Gastroesophageal sphincter (tissue), 4 donors: ENCODE results near the gene TECPR2. TPM values are rescaled to one million over a fixed set of nuclear protein-coding genes. Genes with fewer than 3 reads are reported as not detected.
"Not testable (repeated sequence)": the region's sequence is repeated elsewhere in the genome, so short reads cannot be mapped to it uniquely, and the experiment has no call there.

Experiments used
- ATAC-seq: fragments of 150-250 bp; one replicate; pipeline ENCODE4 v1.9.1; 2016; ENCODE audit warnings: mild to moderate bottlenecking, moderate library complexity
- H3K27ac ChIP-seq, 4 donors: fragments of 200-600 bp; sonication (generic) in 3 of 4; 1 replicate in 3 of 4; 2 replicates in 1 of 4; pipeline ENCODE4 v1.5.1; 2016 to 2019
- H3K27me3 ChIP-seq: fragments of 200-600 bp; sonication (generic); one replicate; pipeline ENCODE4 v1.5.1; 2019
- H3K36me3 ChIP-seq, 2 donors: fragments of 200-600 bp; sonication (generic); one replicate each; pipeline ENCODE4 v1.5.1; 2019; ENCODE audit warnings: control low read depth in 1 of 2
- H3K4me1 ChIP-seq, 3 donors: fragments of 200-600 bp; sonication (generic); 1 replicate in 2 of 3; 2 replicates in 1 of 3; pipeline ENCODE4 v1.5.1; 2016 to 2019; ENCODE audit warnings: control low read depth in 2 of 3
- H3K4me3 ChIP-seq, 2 donors: fragments of 200-600 bp; sonication (generic); one replicate each; pipeline ENCODE4 v1.5.1; 2019; ENCODE audit warnings: mild to moderate bottlenecking in 1 of 2, moderate library complexity in 1 of 2
- H3K9me3 ChIP-seq, 3 donors: fragments of 200-600 bp; sonication (generic); one replicate each; pipeline ENCODE4 v1.5.1; 2017 to 2019; ENCODE audit warnings: control low read depth in 2 of 3
- EP300 ChIP-seq: sonication (generic); formaldehyde crosslinking; IDR thresholded peaks from one replicate; pipeline ENCODE4 v1.6.1; 2017; ENCODE audit warnings: antibody characterized with exemption, mild to moderate bottlenecking
- POLR2A ChIP-seq, 2 donors: fragments of 450-650 bp; IDR thresholded peaks; one replicate each; pipeline ENCODE4 v1.6.1; 2017; ENCODE audit warnings: antibody characterized with exemption in 2 of 2, mild to moderate bottlenecking in 2 of 2, moderate library complexity in 1 of 2
- POLR2AphosphoS5 ChIP-seq: sonication (generic); formaldehyde crosslinking; IDR thresholded peaks from one replicate; pipeline ENCODE4 v1.6.1; 2017; ENCODE audit warnings: antibody characterized with exemption
- WGBS, 2 donors: methylation state at CpG; one replicate each; pipeline ENCODE4 v1.1.5; 2018; ENCODE audit warnings: low coverage in 1 of 2; 5-methylcytosine and 5-hydroxymethylcytosine counted together
- small RNA-seq, 4 donors: library from RNA; depleted of rRNA; stranded (forward); fragments of <200 nt; gene quantifications; one replicate each; pipeline ENCODE3, GENCODE V24; 2016
- total RNA-seq, 4 donors: library from RNA; depleted of rRNA; stranded (reverse); fragments of >200 nt; gene quantifications; one replicate each; pipeline ENCODE4 v1.1.0, GENCODE V29; 2016
- TF ChIP-seq, protein P1 (sequence below), 4 experiments: fragments of 200-600 bp in 2 of 4; fragments of 450-650 bp in 2 of 4; sonication (generic) in 1 of 4; IDR thresholded peaks; one replicate each; pipeline ENCODE4 v1.5.1; 2017 to 2019; ENCODE audit warnings: antibody characterized with exemption in 4 of 4, mild to moderate bottlenecking in 2 of 4, moderate library complexity in 2 of 4

The TECPR2 gene
- total RNA-seq, 4 donors from 2014 or later = 26.0 to 57.2 (median 30.5) TPM

DNA sequence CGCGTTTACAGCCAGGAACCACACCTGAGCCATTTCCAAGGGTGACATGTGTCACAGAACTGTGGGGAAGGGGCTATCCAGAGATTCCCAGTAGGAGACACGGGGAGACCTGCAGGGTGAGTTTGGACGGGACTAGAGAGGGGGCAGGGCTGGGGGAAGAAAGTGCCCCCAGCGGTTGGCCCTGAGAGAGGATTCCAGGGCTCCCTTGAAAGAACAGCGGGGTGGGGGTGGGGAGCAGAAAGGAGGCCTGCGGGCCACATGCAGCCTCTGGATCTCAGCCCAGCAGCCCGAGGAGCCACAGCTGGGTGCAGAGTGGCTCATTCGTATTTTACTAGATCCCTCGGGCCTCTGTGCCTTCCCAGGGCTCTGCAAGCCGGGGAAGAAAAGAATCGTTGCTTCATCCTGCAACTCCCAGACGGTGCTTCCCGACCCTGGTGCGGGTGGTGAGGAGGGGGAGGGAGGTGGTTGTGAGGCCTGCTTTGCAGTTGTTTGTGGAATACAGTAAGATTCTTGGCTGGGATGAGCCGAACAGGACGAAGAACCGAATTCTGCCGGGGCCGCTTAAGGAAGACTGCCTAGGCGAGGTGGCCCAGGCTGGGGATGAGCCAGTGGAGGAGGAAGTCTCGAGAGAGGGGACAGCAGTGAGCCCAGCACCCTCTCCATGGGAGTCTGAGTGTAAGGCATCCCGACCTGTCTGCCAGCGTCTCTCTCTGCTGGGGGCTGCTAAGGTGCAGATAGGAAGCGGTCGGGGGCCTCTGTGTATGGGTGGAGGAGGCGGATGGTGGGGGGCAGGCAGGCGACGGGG is 182.9 kb downstream of the TECPR2 start:
- Histone ChIP-seq H3K9me3 (no peaks in the 10 kb centered on the region), H3K4me3 (no peak overlapping the region), H3K27ac (no peak overlapping the region), H3K27me3 (peaks cover 65% of the 10 kb centered on the region), H3K4me1 (peaks cover 0 to 17% (median 0%) of the 10 kb centered on the region in 3 donors), H3K36me3 (no peaks in the 10 kb centered on the region)
- ATAC-seq = no peak
- WGBS, 2 donors = 39 to 47% methylated on average over 5 to 11 of the region's 29 CpGs
- TF ChIP-seq POLR2AphosphoS5 (no peak), EP300 (no peak), POLR2A (IDR thresholded peaks at IDR 0.05) (no peak)
- TF ChIP-seq, protein P1, sequence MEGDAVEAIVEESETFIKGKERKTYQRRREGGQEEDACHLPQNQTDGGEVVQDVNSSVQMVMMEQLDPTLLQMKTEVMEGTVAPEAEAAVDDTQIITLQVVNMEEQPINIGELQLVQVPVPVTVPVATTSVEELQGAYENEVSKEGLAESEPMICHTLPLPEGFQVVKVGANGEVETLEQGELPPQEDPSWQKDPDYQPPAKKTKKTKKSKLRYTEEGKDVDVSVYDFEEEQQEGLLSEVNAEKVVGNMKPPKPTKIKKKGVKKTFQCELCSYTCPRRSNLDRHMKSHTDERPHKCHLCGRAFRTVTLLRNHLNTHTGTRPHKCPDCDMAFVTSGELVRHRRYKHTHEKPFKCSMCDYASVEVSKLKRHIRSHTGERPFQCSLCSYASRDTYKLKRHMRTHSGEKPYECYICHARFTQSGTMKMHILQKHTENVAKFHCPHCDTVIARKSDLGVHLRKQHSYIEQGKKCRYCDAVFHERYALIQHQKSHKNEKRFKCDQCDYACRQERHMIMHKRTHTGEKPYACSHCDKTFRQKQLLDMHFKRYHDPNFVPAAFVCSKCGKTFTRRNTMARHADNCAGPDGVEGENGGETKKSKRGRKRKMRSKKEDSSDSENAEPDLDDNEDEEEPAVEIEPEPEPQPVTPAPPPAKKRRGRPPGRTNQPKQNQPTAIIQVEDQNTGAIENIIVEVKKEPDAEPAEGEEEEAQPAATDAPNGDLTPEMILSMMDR (IDR thresholded peaks at IDR 0.05) = no peak

DNA sequence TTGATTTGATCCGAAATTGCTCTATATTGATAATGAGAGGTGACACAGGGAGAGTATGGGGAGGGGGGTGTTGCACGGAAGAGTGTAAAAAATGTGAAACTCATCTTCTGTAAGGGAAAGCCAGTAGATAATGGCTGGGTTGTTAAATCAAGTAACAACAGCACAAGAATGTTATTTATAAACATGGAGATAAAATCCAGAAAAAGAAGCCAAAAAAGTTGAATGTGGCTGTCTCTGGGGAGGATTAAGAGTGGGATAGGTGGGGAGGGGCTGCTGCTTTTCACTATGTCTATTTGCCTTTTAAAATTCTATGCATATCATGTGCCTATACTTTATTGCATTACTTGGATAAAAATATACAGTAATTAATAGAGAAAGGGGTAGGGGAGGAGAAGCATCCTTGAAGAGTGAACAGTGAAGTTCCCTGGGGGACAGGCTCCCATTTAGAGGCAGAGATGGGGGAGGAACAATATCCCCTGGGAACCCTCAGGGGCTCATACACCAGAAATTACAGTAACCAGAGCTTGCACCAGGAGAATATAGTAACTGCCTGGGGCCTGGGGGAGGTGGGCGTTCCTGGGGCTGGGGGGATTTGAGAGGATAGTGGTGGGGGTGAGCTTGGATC is 186.0 kb downstream of the TECPR2 start:
- no peak overlapping the region for H3K27ac ChIP-seq
- ATAC-seq = no peak
- H3K9me3 ChIP-seq = no peaks in the 10 kb centered on the region
- peaks cover 44% of the 10 kb centered on the region for H3K27me3 ChIP-seq
- H3K4me1 ChIP-seq = peaks cover 0 to 17% (median 0%) of the 10 kb centered on the region in 3 donors
- TF ChIP-seq EP300 (no peak), POLR2AphosphoS5 (no peak), POLR2A (IDR thresholded peaks at IDR 0.05) (no peak)
- TF ChIP-seq, protein P1 (IDR thresholded peaks at IDR 0.05) = no peak
- WGBS, 2 donors = 55 to 62% methylated on average over 2 to 3 of the region's 3 CpGs
- no peak overlapping the region for H3K4me3 ChIP-seq
- no peaks in the 10 kb centered on the region for H3K36me3 ChIP-seq

DNA sequence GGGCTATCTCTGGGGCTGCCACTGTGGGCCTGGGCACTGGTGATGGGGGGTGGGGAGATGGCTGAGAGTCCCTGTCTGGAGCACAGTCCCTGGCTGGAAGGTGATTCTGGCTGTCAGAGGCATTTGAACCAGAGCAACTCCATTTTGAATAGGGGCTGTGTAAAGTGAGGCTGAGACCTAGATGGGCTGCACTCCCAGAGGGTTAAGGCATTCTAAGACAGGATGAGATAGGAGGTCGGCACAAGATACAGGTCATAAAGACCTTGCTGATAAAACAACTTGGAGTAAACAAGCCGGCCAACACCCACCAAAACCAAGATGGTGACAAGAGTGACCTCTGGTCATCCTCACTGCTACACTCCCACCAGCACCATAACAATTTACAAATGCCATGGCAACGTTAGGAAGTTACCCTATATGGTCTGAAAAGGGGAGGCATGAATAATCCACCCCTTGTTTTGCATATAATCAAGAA is 188.2 kb downstream of the TECPR2 start:
- not testable (repeated sequence) for H3K4me1 ChIP-seq, H3K4me3 ChIP-seq, H3K27ac ChIP-seq, H3K36me3 ChIP-seq, H3K9me3 ChIP-seq, ATAC-seq
- 74 to 89% methylated on average over 3 of the region's 3 CpGs for WGBS, 2 donors
- H3K27me3 ChIP-seq = peaks cover 22% of the 10 kb centered on the region

Small RNA genes lying within 50 kb of the gene (small RNA-seq; reads per million reads assigned to genes)
- gene MIR4309 = 0 reads per million in 4 donors

Other genes starting within 250 kb of the TECPR2 start
- gene WDR20, start 223.0 kb upstream of the TECPR2 start, total RNA-seq = 10 to 100 TPM; 24.6 to 33.0 (median 28.9) TPM
- gene MOK, start 57.8 kb upstream of the TECPR2 start, total RNA-seq = 10 to 100 TPM; 10.6 to 15.4 (median 10.7) TPM
- gene ZNF839, start 43.2 kb upstream of the TECPR2 start, total RNA-seq = 10 to 100 TPM in 1 of 4 donors, 1 to 10 TPM in 3; 6.5 to 10.1 (median 8.4) TPM
- 10 to 100 TPM; 26.3 to 52.1 (median 29.3) TPM for gene CINP, start 51 bp upstream of the TECPR2 start, total RNA-seq
- 10 to 100 TPM; 19.4 to 44.2 (median 31.3) TPM for gene ANKRD9, start 146.8 kb downstream of the TECPR2 start, total RNA-seq
- 10 to 100 TPM; 11.6 to 15.6 (median 14.0) TPM for gene RCOR1, start 229.7 kb downstream of the TECPR2 start, total RNA-seq